Measurements from ENCODE around the gene SRGAP1.

The SRGAP1 gene

DNA sequence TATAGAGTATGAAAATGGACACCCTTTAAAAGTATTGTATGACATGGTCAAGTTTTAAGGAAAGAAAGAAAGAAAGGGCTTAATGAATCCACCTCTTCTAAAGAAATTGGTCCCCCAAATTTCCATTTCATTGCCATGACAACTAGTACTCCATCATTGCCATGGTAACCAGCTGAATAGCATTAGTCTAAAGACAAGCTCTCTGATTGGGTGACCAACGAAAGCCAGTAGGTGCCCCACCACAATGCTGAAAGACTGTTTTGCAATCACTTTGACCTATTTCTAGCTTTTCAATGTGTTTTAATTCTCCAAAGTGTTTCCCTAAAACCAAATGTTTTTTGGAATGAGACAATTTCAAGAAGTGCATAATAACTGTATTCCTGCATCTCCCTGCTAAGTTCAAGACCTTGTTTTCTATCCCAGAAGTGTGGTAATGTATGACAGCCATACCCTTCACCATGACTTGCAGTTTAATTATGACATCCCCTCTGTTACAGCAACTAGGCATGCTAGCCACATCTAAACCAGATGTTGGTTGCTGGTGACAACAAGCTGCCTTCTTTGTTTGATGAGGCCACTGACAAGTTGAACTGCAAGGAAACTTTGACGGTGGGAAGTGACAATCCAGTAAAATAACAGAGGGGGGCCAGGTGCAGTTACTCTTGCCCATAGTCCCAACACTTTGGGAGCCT lies 330.9 kb downstream of the SRGAP1 start:
- H3K27me3 ChIP-seq (ENCODE audit: insufficient read depth, poor library complexity, severe bottlenecking) = no peaks in the 10 kb centered on the region
- TF ChIP-seq GABPA (IDR thresholded peaks at IDR 0.05; ENCODE audit: low read depth) = no peak
- no peak for TF ChIP-seq SPI1 (IDR thresholded peaks at IDR 0.05; ENCODE audit: borderline replicate concordance, low read depth)
- TF ChIP-seq POLR2AphosphoS5 (IDR thresholded peaks at IDR 0.05; ENCODE audit: low read depth) = no peak
- TF ChIP-seq, protein P1, sequence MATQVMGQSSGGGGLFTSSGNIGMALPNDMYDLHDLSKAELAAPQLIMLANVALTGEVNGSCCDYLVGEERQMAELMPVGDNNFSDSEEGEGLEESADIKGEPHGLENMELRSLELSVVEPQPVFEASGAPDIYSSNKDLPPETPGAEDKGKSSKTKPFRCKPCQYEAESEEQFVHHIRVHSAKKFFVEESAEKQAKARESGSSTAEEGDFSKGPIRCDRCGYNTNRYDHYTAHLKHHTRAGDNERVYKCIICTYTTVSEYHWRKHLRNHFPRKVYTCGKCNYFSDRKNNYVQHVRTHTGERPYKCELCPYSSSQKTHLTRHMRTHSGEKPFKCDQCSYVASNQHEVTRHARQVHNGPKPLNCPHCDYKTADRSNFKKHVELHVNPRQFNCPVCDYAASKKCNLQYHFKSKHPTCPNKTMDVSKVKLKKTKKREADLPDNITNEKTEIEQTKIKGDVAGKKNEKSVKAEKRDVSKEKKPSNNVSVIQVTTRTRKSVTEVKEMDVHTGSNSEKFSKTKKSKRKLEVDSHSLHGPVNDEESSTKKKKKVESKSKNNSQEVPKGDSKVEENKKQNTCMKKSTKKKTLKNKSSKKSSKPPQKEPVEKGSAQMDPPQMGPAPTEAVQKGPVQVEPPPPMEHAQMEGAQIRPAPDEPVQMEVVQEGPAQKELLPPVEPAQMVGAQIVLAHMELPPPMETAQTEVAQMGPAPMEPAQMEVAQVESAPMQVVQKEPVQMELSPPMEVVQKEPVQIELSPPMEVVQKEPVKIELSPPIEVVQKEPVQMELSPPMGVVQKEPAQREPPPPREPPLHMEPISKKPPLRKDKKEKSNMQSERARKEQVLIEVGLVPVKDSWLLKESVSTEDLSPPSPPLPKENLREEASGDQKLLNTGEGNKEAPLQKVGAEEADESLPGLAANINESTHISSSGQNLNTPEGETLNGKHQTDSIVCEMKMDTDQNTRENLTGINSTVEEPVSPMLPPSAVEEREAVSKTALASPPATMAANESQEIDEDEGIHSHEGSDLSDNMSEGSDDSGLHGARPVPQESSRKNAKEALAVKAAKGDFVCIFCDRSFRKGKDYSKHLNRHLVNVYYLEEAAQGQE (IDR thresholded peaks at IDR 0.05; ENCODE audit: insufficient replicate concordance, low read depth) = no peak
- TF ChIP-seq, protein P2, sequence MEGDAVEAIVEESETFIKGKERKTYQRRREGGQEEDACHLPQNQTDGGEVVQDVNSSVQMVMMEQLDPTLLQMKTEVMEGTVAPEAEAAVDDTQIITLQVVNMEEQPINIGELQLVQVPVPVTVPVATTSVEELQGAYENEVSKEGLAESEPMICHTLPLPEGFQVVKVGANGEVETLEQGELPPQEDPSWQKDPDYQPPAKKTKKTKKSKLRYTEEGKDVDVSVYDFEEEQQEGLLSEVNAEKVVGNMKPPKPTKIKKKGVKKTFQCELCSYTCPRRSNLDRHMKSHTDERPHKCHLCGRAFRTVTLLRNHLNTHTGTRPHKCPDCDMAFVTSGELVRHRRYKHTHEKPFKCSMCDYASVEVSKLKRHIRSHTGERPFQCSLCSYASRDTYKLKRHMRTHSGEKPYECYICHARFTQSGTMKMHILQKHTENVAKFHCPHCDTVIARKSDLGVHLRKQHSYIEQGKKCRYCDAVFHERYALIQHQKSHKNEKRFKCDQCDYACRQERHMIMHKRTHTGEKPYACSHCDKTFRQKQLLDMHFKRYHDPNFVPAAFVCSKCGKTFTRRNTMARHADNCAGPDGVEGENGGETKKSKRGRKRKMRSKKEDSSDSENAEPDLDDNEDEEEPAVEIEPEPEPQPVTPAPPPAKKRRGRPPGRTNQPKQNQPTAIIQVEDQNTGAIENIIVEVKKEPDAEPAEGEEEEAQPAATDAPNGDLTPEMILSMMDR (IDR thresholded peaks at IDR 0.05; ENCODE audit: insufficient read depth, low read length) = no peak
- H3K4me3 ChIP-seq (replicated peaks; ENCODE audit: insufficient read depth, low read length) = no peak overlapping the region
- peak; percentile 68 to 82 for DNase-seq (ENCODE audit: low read depth in 1 of 2, low spot score in 1 of 2)
- peak overlapping the region; percentile 47 for H3K27ac ChIP-seq (replicated peaks)

DNA sequence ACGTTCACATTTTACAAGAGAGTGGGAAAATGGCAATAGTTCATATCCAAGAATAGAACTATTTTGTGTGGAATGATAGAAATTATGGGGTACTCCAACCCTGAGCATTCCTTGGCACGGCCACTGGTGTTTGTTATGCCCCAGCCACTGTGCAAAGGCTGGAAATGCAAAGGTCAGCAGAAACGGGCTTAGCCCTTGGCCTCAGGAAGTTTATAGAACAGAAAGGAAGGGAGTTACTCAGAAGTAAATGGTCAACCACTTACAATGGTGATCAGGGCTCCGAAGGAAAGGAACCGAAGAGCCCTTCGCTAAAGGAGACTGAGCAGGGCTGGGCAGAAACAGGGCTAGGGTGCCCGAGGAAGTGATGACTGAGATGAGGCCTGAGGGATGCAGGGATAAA lies 332.5 kb downstream of the SRGAP1 start:
- no peak overlapping the region for H3K4me3 ChIP-seq (replicated peaks; ENCODE audit: insufficient read depth, low read length)
- no peak overlapping the region for H3K27ac ChIP-seq (replicated peaks)
- TF ChIP-seq GABPA (IDR thresholded peaks at IDR 0.05; ENCODE audit: low read depth) (no peak), POLR2AphosphoS5 (IDR thresholded peaks at IDR 0.05; ENCODE audit: low read depth) (no peak), SPI1 (IDR thresholded peaks at IDR 0.05; ENCODE audit: borderline replicate concordance, low read depth) (no peak)
- TF ChIP-seq, protein P2 (IDR thresholded peaks at IDR 0.05; ENCODE audit: insufficient read depth, low read length) = no peak
- TF ChIP-seq, protein P1 (IDR thresholded peaks at IDR 0.05; ENCODE audit: insufficient replicate concordance, low read depth) = no peak
- no peak for DNase-seq (ENCODE audit: low read depth in 1 of 2, low spot score in 1 of 2)
- H3K27me3 ChIP-seq (ENCODE audit: insufficient read depth, poor library complexity, severe bottlenecking) = no peaks in the 10 kb centered on the region

DNA sequence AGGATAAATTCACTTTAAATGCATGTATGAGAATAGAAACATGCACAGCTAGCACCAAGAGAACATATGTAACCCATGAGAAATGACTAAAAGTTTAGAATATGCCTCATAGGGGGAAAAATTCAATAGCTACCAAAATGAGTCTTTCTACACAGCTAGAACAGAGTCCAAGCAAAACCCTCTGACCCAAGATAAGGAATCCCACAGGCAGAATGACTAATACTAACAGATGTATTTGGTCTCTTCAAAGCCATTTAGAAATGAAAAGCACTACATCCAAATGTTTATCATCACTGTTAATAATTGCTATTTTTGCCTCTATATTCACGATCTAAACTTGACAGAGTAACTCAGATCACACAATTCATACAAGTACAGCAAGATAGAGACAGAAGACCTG lies 333.6 kb downstream of the SRGAP1 start:
- H3K27ac ChIP-seq (replicated peaks) = no peak overlapping the region

DNA sequence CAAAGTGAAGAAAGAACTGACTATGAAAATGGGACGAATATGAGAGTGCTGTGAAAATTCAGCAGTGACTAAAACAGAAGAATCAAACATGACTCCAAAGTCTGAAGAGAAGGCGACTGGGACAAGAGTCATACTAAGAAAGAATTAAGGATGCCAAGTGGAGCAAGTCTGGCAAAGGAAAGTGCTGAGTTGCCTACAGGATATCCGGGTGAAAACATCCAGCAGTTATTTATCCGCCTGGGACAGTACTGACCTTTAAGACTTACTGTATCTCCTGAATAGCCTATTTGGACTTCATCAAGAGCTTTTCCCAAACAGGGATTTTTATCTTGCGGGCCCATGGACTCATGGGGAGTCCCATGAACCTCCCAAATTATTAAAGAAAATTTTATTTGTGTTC lies 336.5 kb downstream of the SRGAP1 start:
- no peak overlapping the region for H3K27ac ChIP-seq (replicated peaks)
- no peak overlapping the region for H3K4me3 ChIP-seq (replicated peaks; ENCODE audit: insufficient read depth, low read length)

More for the DNA sequence above, 333.6 kb downstream of the SRGAP1 start:
- DNase-seq (ENCODE audit: low read depth in 1 of 2, low spot score in 1 of 2) = no peak
- TF ChIP-seq POLR2AphosphoS5 (IDR thresholded peaks at IDR 0.05; ENCODE audit: low read depth) = no peak
- Histone ChIP-seq H3K4me3 (replicated peaks; ENCODE audit: insufficient read depth, low read length) (no peak overlapping the region), H3K27me3 (ENCODE audit: insufficient read depth, poor library complexity, severe bottlenecking) (no peaks in the 10 kb centered on the region)

More for the DNA sequence above, 336.5 kb downstream of the SRGAP1 start:
- DNase-seq (ENCODE audit: low read depth in 1 of 2, low spot score in 1 of 2) = no peak
- H3K27me3 ChIP-seq (ENCODE audit: insufficient read depth, poor library complexity, severe bottlenecking) = no peaks in the 10 kb centered on the region
- TF ChIP-seq POLR2AphosphoS5 (IDR thresholded peaks at IDR 0.05; ENCODE audit: low read depth) = no peak
- TF ChIP-seq, protein P2 (IDR thresholded peaks at IDR 0.05; ENCODE audit: insufficient read depth, low read length) = no peak

All from HL-60 (cell line).